ENCODE data around the gene COIL.
"Not testable (repeated sequence)": the region's sequence is repeated elsewhere in the genome, so short reads cannot be mapped to it uniquely, and the experiment has no call there.

GRCh38 chr17:56980526-56980925, 19.7 kb upstream of the COIL start:
- TF ChIP-seq CTCF (IDR thresholded peaks at IDR 0.05; ENCODE audit: borderline replicate concordance, extremely low read depth, low read length, poor library complexity, severe bottlenecking); EZH2 (IDR thresholded peaks at IDR 0.05; ENCODE audit: borderline replicate concordance, low read depth, low read length, severe bottlenecking): not testable (repeated sequence)

Measured in DND-41 (cell line).